GM12891 (cell line): Measurements from ENCODE around the gene WDR89.

Source experiments
- PAX5 ChIP-seq: IDR thresholded peaks from 2 replicates; pipeline ENCODE4 v1.6.1; 2011; ENCODE audit warnings: low read length, moderate library complexity, mild to moderate bottlenecking; ENCODE audit not compliant: insufficient read depth, severe bottlenecking
- POLR2A ChIP-seq: IDR thresholded peaks from 2 replicates; pipeline ENCODE4 v1.6.1; 2011; ENCODE audit warnings: low read depth, low read length, control low read depth
- POLR2AphosphoS5 ChIP-seq: IDR thresholded peaks from 2 replicates; pipeline ENCODE4 v1.6.1; 2011; ENCODE audit warnings: low read depth, low read length, control low read depth
- POU2F2 ChIP-seq: IDR thresholded peaks from 2 replicates; pipeline ENCODE4 v1.6.1; 2011; ENCODE audit warnings: low read depth, mild to moderate bottlenecking, control low read depth, low read length, moderate library complexity
- TAF1 ChIP-seq: IDR thresholded peaks from 2 replicates; pipeline ENCODE4 v1.6.1; 2011; ENCODE audit warnings: low read depth, low read length, control low read depth

GRCh38 chr14:63565448-63565847 is 76.2 kb downstream of the WDR89 start:
- TF ChIP-seq POLR2A (no peak), POU2F2 (no peak), TAF1 (no peak), PAX5 (no peak), POLR2AphosphoS5 (no peak)
